HG03442 (cell line): Measurements from ENCODE around the gene NPLOC4.

Experiments
- ATAC-seq: cut with Tn5 transposase; IDR thresholded peaks from one replicate; pipeline ENCODE4 v1.9.1; 2021; ENCODE audit warnings: mild to moderate bottlenecking, moderate library complexity; ENCODE audit not compliant: unreplicated experiment

NPLOC4 gene

GRCh38 chr17:81549826-81550225 lies 87.1 kb downstream of the NPLOC4 start:
- ATAC-seq, result no peak

DNA sequence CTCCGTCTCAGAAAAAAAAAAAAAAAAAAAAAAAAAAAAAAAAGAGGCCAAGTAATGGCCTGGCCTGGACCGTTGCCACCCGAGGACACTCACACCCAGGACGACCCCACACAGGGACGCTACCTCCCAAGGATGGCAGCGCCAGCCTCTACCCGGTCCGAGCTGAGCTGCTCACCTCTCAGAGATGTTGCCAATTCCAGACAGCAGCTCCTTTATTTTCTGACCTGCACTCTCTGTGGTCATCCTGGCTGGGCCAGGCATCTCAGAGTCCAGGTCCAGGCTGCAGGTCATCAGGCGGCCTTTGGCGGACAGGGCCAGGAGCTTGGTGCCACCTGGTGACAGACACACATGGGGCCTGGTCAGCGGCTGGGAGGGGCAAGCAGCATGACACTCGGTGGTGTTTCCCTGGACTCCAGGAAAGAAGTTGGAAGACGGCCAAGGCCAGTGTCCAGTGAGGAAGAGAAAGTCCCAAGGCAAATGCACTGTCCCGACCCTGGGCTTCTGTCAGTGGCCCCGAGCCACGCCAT lies 87.8 kb downstream of the NPLOC4 start:
- ATAC-seq, result no peak

GRCh38 chr17:81547614-81547982 lies 89.3 kb downstream of the NPLOC4 start:
- no peak for ATAC-seq

DNA sequence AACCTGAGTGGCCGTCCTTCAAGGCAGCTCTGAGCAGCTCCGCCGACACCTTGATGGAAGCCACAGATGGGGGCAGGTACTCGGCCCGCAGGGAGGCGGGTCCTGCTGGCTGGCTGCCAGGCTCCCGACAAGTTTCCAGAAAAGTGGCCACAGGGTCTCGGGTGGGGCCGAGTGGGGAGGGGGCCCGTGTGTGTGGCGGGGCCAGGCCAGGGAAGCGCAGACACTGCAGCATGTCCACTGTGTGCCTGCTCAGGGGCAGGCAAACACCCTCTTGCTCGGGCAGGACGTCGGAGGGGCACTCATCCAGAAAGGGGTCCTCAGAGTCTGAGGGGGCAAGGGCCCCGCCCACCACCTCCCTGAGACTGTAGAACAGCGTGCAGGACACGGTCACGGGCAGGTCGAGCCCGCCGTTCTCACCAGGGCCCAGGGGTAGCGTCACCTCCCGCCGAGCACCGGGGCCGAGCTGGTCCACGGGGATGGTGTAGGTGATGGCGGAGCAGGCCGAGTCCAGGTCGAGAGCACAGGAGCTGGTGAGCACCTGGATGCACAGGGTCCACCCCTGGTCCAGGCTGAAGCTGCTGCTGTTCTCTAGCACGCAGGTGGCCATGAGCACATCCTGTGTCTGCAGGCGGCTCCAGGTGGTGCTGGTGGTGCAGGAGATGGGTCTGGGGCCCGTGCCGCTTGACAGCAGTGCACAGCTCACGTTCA lies 89.9 kb downstream of the NPLOC4 start:
- no peak for ATAC-seq

DNA sequence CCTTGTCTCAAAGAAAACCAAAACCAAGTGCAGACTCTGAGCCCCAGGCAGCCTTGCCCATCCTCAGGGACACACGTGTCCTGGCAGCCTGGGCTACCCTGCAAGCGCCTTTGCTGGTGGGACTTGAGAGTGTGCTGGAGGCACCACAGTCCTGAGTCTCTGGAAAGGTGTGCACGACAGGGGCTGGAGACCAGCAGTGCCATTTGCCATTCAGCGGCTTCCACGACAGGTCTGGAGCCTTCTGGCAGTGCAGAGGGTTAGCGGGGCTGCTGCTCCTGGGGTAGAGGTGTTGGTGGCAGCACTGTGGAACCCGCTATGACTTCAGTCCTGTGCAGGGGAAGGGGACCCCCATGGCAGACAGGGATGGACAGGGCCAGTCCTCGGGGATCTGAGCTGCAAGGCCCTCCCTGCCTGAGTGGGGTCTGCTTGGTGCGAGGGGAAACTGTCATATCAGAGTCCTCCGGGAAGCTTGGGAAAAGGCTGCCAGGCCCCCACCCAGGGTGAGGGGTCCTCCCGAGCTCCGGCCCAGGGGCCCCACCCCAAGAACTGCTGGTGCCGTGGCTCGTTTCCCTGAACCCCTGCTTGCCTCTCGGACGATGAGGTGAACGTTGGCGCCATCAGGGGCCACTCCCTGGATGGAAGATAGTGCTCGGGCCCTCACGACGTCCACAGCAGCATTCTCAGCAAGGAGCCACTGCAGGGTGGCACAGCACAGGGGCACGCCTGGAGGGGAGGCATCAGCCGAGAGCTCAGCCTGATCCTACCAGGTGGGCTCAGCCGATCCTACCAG lies 91.6 kb downstream of the NPLOC4 start:
- no peak for ATAC-seq

- ATAC-seq, result no peak
Observed at GRCh38 chr17:81544281-81544974, 92.5 kb downstream of the NPLOC4 start.

GRCh38 chr17:81543756-81544155 lies 93.2 kb downstream of the NPLOC4 start:
- no peak for ATAC-seq

DNA sequence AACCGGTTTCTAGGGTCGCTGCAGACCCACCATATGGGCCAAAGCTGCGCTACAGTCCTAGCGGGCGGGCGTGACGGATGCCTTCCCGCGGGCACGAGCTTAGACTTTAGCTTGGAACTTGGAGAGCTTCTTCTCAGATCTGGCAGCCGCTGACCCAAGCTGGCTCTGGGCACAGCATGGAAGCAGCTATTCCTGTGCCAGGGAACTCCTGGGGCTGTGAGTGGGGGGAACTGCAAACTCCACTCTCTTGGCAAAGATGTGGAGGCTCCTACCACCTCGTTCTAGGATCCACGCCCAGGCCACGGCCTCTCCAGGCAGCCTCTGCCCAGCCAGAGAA lies 93.6 kb downstream of the NPLOC4 start:
- no peak for ATAC-seq

- ATAC-seq, result no peak
Observed at GRCh38 chr17:81542431-81543338, 94.2 kb downstream of the NPLOC4 start.

- no peak for ATAC-seq
Observed at GRCh38 chr17:81541123-81541522, 95.8 kb downstream of the NPLOC4 start.

DNA sequence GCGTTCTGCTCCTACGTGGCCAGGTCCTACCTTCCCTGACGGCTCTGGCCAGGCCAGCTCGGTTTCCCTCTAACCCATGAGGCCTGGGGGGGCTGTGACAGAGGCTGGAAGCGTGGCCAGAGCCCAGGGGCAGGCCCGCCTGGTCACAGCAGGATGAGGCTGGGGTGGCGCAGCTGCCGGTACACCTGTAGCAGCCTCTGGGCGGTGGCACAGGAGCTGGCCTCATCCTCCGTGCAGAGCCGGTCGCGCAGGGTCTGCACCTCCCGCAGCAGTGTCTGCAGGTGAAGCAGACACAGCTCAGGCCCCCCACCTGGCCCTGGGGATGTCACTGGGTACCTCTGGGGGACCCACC lies 96.3 kb downstream of the NPLOC4 start:
- no peak for ATAC-seq

GRCh38 chr17:81539961-81540675 lies 96.8 kb downstream of the NPLOC4 start:
- no peak for ATAC-seq

DNA sequence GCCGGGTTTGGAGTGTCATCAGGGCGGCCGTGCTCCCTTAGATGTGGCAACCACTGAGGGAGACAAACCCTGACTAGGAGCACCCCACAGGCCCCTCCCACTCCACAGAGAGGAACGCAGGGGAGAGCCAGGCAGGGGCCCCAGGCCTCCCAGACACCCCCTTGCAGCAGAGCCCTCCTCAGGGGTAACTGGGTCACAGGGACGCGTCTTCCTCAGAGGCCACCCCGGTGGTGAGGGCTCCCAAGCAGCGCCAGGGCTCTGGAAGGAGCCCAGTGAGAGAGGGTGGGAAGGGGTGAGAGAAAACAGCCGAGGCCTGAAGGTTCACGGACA lies 97.4 kb downstream of the NPLOC4 start:
- ATAC-seq, result no peak

DNA sequence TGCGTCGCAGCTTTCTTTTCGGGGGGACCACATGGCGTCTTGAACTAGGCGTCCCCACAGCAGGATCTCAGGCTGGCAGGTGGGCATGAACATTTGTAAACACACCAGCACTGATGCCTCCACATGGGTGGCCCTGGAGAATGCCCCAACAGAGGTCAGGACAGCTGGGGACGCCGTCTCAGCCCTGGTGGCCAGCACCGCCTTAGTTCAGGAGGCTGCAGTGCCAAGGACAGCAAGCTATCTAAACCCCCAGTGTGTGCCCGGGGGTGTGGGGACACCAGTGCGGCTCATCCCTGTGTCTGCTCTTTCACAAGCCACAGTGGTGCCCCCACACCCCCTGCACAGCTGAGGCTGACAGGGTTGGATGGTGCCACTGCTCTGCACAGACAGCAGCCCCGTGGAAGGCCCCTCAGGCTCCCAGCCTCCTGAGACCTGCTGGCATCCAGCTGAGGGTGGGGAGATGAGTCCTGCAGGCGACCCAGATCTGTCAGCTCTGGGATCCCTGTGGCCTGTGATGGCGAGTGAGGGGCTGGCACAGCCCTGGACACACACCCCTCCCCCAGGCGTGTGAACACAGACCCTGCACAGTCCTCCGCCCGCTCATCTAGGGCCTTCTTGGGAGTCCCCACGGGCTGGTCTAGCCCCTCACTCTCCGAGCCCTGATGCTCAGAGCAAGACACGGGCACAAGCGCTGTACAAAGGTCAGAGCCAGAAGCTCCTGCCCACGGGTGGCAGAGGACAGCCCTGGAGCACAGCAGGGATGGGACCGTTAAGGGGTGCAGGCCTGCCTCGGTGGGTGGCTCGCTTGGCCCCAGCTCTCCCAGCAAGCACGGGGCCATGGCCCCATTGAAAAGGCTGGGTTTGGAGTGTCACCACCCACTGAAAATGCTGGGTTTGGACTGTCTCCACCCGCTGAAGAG lies 98.0 kb downstream of the NPLOC4 start:
- ATAC-seq, result no peak

- ATAC-seq, result no peak
Observed at GRCh38 chr17:81537856-81538555, 98.9 kb downstream of the NPLOC4 start.

GRCh38 chr17:81537343-81537855 lies 99.5 kb downstream of the NPLOC4 start:
- no peak for ATAC-seq

- ATAC-seq, result no peak
Observed at GRCh38 chr17:81536299-81537290, 100.3 kb downstream of the NPLOC4 start.
